Measurements from ENCODE around the gene LINGO1. TPM values are rescaled to one million over a fixed set of nuclear protein-coding genes. Genes with fewer than 3 reads are reported as not detected.

The LINGO1 gene
- total RNA-seq, 2 experiments from 2014 or later = not detected

DNA sequence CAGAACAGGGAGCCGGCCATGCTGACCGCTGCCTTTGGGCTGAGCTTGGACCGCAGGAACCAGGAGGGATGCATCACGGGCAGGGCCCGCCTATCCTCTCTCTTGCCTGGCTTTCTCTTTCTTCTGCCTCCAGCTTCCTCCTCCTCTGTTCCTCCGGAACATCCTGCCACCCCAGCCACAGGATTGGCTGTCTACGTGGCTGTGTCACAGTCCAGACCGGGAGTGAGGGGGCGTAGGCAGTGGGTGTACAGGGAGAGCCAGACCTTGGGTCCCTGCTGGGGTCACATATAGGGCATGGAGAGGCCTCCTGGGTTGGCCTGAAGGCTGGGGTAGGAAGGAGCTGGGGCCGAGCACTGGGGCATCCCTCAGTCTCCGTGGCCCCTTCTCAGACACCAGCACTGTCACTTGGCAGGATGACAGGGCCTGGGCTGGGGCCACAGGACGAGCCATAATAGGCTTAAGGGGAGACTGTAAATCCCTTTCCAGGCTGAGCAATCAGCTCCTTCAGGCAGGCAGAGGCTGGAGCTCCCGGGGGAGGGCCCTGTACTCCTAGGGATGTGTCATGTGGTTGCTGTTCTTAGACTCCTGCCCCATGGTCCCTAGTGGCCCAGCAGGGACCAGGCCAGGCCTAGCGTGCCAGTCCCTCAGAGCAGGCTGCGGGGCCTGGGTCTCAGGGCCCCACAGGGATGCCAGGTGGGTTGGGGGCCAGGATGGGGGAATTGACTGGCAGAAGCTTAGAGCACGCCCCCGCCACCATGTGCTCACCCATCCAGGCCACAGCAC is 25.4 kb downstream of the LINGO1 start:
- ChIA-PET POLR2A (no interaction called here), CTCF (no interaction called here)
- no peak for ATAC-seq

DNA sequence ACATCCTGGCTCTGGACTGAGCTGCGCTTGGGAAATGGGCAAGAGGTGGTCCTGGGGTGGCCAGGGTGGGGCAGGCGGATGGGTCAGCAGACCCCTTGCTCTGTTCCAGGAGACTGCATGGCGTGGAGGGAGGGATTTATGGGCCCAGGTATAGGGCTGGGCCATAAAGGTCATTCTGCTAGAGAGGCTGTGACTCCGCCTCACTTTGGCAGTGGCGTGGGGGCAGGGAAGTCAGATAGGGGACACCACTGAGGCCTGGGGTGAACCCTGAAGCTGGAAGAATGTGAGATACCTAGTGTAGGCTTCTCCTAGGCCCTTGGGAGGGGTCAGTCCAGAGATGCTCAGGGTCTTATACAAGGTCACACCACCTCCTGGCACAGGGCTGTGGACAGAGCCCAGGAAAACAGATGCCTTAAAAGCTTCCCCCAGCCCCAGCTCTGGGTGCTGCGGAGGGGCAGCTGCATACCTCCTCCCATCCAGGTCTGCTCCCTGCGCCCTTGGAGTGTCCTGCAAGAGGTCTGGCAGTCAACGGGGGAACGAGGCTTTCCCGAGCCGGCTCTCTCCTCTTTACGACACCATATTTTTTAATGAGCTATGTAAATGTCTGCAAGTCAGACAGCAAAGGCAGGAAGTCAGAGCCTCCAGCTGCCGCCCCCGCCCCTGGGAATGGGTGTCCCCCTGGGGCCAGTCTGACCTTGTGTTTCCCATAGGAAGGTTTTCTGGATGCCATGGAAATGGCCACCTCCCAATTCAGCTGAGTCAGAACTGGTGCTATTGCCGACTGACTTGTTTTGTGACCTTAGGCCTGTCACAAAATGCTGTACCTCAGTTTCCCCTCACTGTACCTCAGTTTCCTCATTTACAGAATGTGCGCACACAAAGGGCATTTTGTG is 26.3 kb downstream of the LINGO1 start:
- H3K27ac Mint-ChIP-seq = no peak overlapping the region
- H3K36me3 Mint-ChIP-seq (ENCODE audit: low read depth) = no peaks in the 10 kb centered on the region

More for the DNA sequence above, 25.4 kb downstream of the LINGO1 start:
- peaks cover 4% of the 10 kb centered on the region for H3K4me1 Mint-ChIP-seq (ENCODE audit: low read depth)
- H3K36me3 Mint-ChIP-seq (ENCODE audit: low read depth) = no peaks in the 10 kb centered on the region
- peaks cover 6% of the 10 kb centered on the region for H3K27me3 Mint-ChIP-seq (ENCODE audit: low read depth)
- H3K4me3 Mint-ChIP-seq = no peak overlapping the region
- no peak for DNase-seq
- H3K9me3 Mint-ChIP-seq (ENCODE audit: insufficient read depth) = no peaks in the 10 kb centered on the region
- no peak overlapping the region for H3K27ac Mint-ChIP-seq

DNA sequence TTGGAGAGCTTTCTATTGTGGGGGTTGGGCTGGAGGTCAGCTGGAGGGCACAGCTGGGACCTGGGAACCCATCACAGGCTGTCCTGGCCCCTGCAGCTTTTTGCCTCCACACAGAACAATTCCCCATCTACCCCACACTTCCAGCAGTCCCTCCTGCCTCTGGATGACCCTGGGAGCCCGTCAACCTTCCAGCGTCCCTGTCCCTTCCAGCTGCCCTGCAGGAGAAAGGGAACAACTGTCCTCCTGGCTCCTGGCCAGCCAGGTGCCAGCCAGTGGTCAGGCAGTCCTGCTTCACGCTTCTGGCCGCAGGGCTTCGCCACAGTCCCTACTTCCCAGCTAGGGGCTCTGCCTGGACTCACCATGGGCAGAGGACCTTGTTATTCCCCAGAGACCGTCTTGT is 27.2 kb downstream of the LINGO1 start:
- Mint-ChIP-seq H3K36me3 (ENCODE audit: low read depth) (no peaks in the 10 kb centered on the region), H3K27ac (no peak overlapping the region), H3K9me3 (ENCODE audit: insufficient read depth) (no peaks in the 10 kb centered on the region), H3K27me3 (ENCODE audit: low read depth) (peaks cover 6% of the 10 kb centered on the region), H3K4me3 (no peak overlapping the region), H3K4me1 (ENCODE audit: low read depth) (peaks cover 4% of the 10 kb centered on the region)
- ChIA-PET CTCF (interaction anchor here (2.2 kb wide), 1 partner anchor 12 kb away, joined by 6 read pairs; no protein-coding TSS in a partner anchor), POLR2A (no interaction called here)
- ATAC-seq (no peak), DNase-seq (no peak)

More for the DNA sequence above, 26.3 kb downstream of the LINGO1 start:
- Mint-ChIP-seq H3K27me3 (ENCODE audit: low read depth) (peaks cover 6% of the 10 kb centered on the region), H3K4me1 (ENCODE audit: low read depth) (peaks cover 4% of the 10 kb centered on the region), H3K9me3 (ENCODE audit: insufficient read depth) (no peaks in the 10 kb centered on the region), H3K4me3 (no peak overlapping the region)
- ChIA-PET POLR2A (no interaction called here), CTCF (no interaction called here)
- DNase-seq (no peak), ATAC-seq (no peak)

DNA sequence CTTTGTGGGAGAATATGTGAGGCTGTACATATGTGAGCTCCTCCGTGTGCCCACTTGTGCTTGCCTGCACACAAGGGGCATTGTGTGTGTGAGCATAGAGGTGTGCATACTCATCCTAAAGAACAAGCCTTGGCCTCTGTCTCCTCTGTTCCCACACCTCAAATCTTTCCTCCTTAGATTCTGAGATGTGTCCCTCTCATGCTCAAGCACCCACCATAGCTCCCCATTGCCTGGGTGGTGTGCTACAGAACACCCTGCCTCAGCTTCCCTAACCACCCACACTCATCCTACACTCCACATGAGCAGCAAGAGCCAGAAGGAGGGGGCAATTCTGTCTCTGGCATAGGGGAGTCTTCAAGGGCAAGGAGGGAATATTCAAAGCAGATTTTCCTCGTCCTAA is 27.7 kb downstream of the LINGO1 start:
- Mint-ChIP-seq H3K27ac (no peak overlapping the region), H3K4me3 (no peak overlapping the region), H3K9me3 (ENCODE audit: insufficient read depth) (no peaks in the 10 kb centered on the region), H3K36me3 (ENCODE audit: low read depth) (no peaks in the 10 kb centered on the region), H3K4me1 (ENCODE audit: low read depth) (peaks cover 4% of the 10 kb centered on the region), H3K27me3 (ENCODE audit: low read depth) (peaks cover 6% of the 10 kb centered on the region)
- POLR2A ChIA-PET = no interaction called here
- ATAC-seq = no peak
- no peak for DNase-seq
- CTCF ChIA-PET = interaction anchor here (2.2 kb wide), 1 partner anchor 13 kb away, joined by 6 read pairs; no protein-coding TSS in a partner anchor

DNA sequence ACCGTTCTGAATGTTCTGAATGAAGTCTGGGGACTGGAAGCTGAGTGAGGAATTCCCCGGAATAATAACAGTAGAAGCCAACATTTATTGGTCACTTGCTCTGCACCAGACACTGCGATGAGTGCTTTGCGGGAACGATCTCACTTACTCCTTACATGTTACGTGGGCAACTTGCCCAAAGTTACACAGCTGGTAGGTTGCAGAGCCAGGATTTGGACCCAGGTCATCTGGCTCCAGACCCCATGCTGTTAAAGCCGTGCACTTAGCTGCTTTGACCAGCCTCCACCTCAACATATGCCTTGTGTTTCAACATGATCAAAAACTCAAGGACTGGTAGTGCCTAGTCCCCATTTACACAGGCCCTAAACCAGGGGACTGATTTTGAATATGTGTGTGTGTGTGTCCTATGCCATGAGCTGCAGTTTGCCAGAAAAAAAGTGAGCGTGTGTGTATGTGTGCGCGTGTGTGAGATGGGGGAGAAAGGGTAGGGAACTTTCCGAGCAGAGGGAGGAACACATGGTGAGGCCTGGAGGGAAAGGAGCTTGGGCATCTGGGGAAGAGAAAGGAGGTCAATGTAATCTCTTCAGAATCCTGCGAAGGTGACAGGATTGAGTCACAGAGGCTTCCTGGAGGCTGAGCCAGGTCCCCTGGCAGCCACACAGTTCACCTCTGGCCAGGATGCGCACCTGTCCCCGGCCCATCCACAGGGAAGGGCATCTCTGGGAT is 28.9 kb downstream of the LINGO1 start:
- ChIA-PET CTCF (interaction anchor here (2.2 kb wide), 1 partner anchor 14 kb away, joined by 6 read pairs; no protein-coding TSS in a partner anchor), POLR2A (no interaction called here)
- Mint-ChIP-seq H3K4me1 (ENCODE audit: low read depth) (peaks cover 6% of the 10 kb centered on the region), H3K36me3 (ENCODE audit: low read depth) (no peaks in the 10 kb centered on the region), H3K9me3 (ENCODE audit: insufficient read depth) (no peaks in the 10 kb centered on the region), H3K27ac (no peak overlapping the region), H3K27me3 (ENCODE audit: low read depth) (peaks cover 6% of the 10 kb centered on the region), H3K4me3 (no peak overlapping the region)
- ATAC-seq = no peak
- no peak for DNase-seq

GRCh38 chr15:77602800-77603199 is 29.9 kb downstream of the LINGO1 start:
- peaks cover 6% of the 10 kb centered on the region for H3K27me3 Mint-ChIP-seq (ENCODE audit: low read depth)
- no peak for ATAC-seq
- H3K4me3 Mint-ChIP-seq = no peak overlapping the region
- no peak for DNase-seq
- H3K27ac Mint-ChIP-seq = no peak overlapping the region
- H3K36me3 Mint-ChIP-seq (ENCODE audit: low read depth) = no peaks in the 10 kb centered on the region
- peaks cover 6% of the 10 kb centered on the region for H3K4me1 Mint-ChIP-seq (ENCODE audit: low read depth)
- H3K9me3 Mint-ChIP-seq (ENCODE audit: insufficient read depth) = no peaks in the 10 kb centered on the region
- ChIA-PET CTCF (no interaction called here), POLR2A (no interaction called here)

DNA sequence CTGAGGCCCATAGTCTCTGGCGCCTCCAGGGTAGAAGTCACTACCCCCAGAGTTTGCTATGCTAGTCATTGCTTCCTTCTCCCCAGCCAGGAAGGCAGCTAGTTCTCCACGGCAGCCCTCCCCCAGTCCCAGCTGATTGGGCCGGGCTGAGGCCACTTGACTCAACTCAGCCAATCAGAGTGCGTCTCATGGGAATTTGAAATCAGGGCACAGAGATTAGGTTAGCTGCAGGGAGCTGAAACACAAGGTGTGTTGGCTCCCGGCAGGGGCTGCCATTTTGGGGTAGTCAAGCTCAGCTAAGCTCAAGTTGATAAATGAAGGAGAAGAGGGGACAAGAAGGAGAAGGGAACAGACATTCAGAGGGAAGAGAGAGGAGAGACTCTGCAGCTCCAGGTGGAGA is 32.8 kb downstream of the LINGO1 start:
- DNase-seq = peak; percentile 22
- Mint-ChIP-seq H3K36me3 (ENCODE audit: low read depth) (no peaks in the 10 kb centered on the region), H3K27me3 (ENCODE audit: low read depth) (peaks cover 4% of the 10 kb centered on the region), H3K27ac (no peak overlapping the region), H3K4me3 (no peak overlapping the region), H3K4me1 (ENCODE audit: low read depth) (peaks cover 6% of the 10 kb centered on the region), H3K9me3 (ENCODE audit: insufficient read depth) (no peaks in the 10 kb centered on the region)
- ChIA-PET CTCF (interaction anchor here (1.2 kb wide), 1 partner anchor 34 kb away, joined by 7 read pairs; no protein-coding TSS in a partner anchor), POLR2A (no interaction called here)
- no peak for ATAC-seq

- POLR2A ChIA-PET = no interaction called here
- ATAC-seq = no peak
- H3K4me1 Mint-ChIP-seq (ENCODE audit: low read depth) = peaks cover 3% of the 10 kb centered on the region
- no peak overlapping the region for H3K27ac Mint-ChIP-seq
- no peaks in the 10 kb centered on the region for H3K9me3 Mint-ChIP-seq (ENCODE audit: insufficient read depth)
- H3K4me3 Mint-ChIP-seq = no peak overlapping the region
- no peak for DNase-seq
- CTCF ChIA-PET = interaction anchor here (1.2 kb wide), 1 partner anchor 35 kb away, joined by 7 read pairs; no protein-coding TSS in a partner anchor
- H3K27me3 Mint-ChIP-seq (ENCODE audit: low read depth) = no peaks in the 10 kb centered on the region
- no peaks in the 10 kb centered on the region for H3K36me3 Mint-ChIP-seq (ENCODE audit: low read depth)
Observed at GRCh38 chr15:77599357-77599756, 33.4 kb downstream of the LINGO1 start.

GRCh38 chr15:77598644-77599043 is 34.1 kb downstream of the LINGO1 start:
- H3K4me3 Mint-ChIP-seq = no peak overlapping the region
- H3K4me1 Mint-ChIP-seq (ENCODE audit: low read depth) = peaks cover 3% of the 10 kb centered on the region
- no peaks in the 10 kb centered on the region for H3K9me3 Mint-ChIP-seq (ENCODE audit: insufficient read depth)
- no peaks in the 10 kb centered on the region for H3K27me3 Mint-ChIP-seq (ENCODE audit: low read depth)
- H3K27ac Mint-ChIP-seq = no peak overlapping the region
- POLR2A ChIA-PET = no interaction called here
- DNase-seq = no peak
- CTCF ChIA-PET = no interaction called here
- H3K36me3 Mint-ChIP-seq (ENCODE audit: low read depth) = no peaks in the 10 kb centered on the region
- no peak for ATAC-seq

GRCh38 chr15:77597804-77598453 is 34.8 kb downstream of the LINGO1 start:
- Mint-ChIP-seq H3K27ac (no peak overlapping the region), H3K9me3 (ENCODE audit: insufficient read depth) (no peaks in the 10 kb centered on the region)

More at GRCh38 chr15:77597804-77598453, 34.8 kb downstream of the LINGO1 start:
- CTCF ChIA-PET = no interaction called here
- ATAC-seq (no peak), DNase-seq (no peak)
- Mint-ChIP-seq H3K4me1 (ENCODE audit: low read depth) (peaks cover 3% of the 10 kb centered on the region), H3K36me3 (ENCODE audit: low read depth) (no peaks in the 10 kb centered on the region), H3K27me3 (ENCODE audit: low read depth) (no peaks in the 10 kb centered on the region), H3K4me3 (no peak overlapping the region)
- POLR2A ChIA-PET = no interaction called here
